HG02884 (cell line): Measurements from ENCODE around the gene SMS.

Source experiments
- ATAC-seq: cut with Tn5 transposase; IDR thresholded peaks from one replicate; pipeline ENCODE4 v1.9.1; 2021; ENCODE audit warnings: mild to moderate bottlenecking, moderate library complexity; ENCODE audit not compliant: unreplicated experiment

SMS gene

GRCh38 chrX:22035236-22035635 is 94.7 kb downstream of the SMS start:
- ATAC-seq = no peak

DNA sequence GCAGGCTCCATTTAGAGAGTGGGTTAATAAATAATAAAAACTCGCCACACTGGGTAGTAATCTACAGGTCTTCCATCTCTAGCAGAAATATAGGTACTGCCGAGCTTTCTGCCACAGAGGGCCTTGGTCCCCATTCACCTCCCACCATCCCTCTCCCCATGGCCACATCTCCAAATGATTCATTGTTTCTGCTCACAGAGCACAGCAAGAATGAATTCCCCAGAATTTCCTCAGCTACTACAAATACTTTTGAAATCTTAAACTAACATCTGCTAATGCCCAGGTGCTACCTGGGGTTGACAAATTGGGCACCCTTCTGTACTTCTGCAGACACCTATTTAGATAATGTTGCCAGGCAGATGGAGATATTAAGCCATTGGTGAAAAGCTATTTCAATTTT is 96.7 kb downstream of the SMS start:
- no peak for ATAC-seq

- no peak for ATAC-seq
These were observed 97.5 kb downstream of the SMS start for GRCh38 chrX:22037911-22038537.

DNA sequence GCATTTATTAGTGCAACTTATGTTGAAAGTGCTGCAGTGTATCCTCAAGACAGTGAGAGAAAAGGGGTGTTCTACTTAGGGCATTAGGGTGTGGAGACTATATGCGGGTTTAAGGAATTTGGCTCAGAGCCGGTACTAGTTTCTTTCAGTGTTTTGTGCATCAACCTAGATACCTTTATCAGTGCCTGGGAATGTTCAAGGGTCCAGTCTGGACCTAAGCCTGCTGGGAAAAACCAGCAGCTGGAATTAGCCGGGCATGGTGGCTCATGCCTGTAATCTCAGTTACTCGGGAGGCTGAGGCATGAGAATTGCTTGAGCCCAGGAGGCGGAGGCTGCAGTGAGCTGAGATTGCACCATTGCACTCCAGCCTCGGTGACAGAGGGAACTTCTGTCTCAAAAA is 99.0 kb downstream of the SMS start:
- ATAC-seq = no peak

- ATAC-seq = no peak
These were observed 99.7 kb downstream of the SMS start for GRCh38 chrX:22040184-22040583.

- no peak for ATAC-seq
These were observed 101.5 kb downstream of the SMS start for GRCh38 chrX:22041907-22042530.

DNA sequence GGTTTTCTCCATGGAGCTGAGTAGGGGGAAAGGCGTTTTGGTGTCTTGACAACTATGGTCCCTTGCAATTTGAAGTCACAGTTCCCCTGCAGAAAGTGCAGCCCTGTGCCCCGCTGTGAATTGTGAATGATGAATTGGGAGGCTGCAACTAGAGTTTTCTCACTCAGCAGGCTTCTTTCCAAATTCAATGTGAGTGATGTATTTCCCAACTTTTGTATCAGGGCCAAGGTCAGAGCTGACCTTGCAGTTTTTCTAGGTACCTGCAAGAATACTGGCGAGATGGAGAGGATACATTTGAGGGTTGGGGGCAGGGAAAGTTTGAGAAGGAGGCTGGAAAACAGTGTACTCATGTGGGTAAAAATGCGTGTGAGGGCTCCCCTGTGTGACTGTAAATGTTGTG is 103.4 kb downstream of the SMS start:
- ATAC-seq = no peak
